Stomach smooth muscle (tissue), 2 donors: ENCODE measurements around the gene ST3GAL6.

Source experiments
- H3K27ac ChIP-seq: one replicate; pipeline ENCODE4 v1.7.0; 2013; ENCODE audit warnings: mild to moderate bottlenecking, low read length, inconsistent platforms
- H3K27me3 ChIP-seq, 2 donors: one replicate each; pipeline ENCODE4 v1.7.0; 2013; ENCODE audit warnings: low read length in 2 of 2; ENCODE audit not compliant: insufficient read depth in 2 of 2, control insufficient read depth in 1 of 2
- H3K36me3 ChIP-seq, 2 donors: one replicate each; pipeline ENCODE4 v1.7.0; 2013; ENCODE audit warnings: low read length in 2 of 2; ENCODE audit not compliant: control insufficient read depth in 2 of 2, insufficient read depth in 2 of 2
- H3K4me1 ChIP-seq: one replicate; pipeline ENCODE4 v1.7.0; 2013; ENCODE audit warnings: low read length; ENCODE audit not compliant: control insufficient read depth, insufficient read depth
- H3K4me3 ChIP-seq, 2 donors: one replicate each; pipeline ENCODE4 v1.7.0; 2013; ENCODE audit warnings: low read length in 2 of 2
- H3K9ac ChIP-seq, 2 donors: one replicate each; pipeline ENCODE4 v1.7.0; 2013; ENCODE audit warnings: low read length in 2 of 2, mild to moderate bottlenecking in 1 of 2
- H3K9me3 ChIP-seq, 2 donors: one replicate each; pipeline ENCODE4 v1.7.0; 2013; ENCODE audit warnings: low read length in 2 of 2; ENCODE audit not compliant: control insufficient read depth in 2 of 2
- donor health status: healthy.
- donor health status: Pancreatic carcinoma.

ST3GAL6 gene

GRCh38 chr3:98759629-98760028 lies 3.5 kb upstream of the ST3GAL6 start:
- no peaks in the 10 kb centered on the region for H3K27me3 ChIP-seq
- H3K9ac ChIP-seq = no peak overlapping the region
- no peaks in the 10 kb centered on the region for H3K4me1 ChIP-seq
- H3K4me3 ChIP-seq = no peak overlapping the region
- H3K36me3 ChIP-seq = no peaks in the 10 kb centered on the region
- no peaks in the 10 kb centered on the region for H3K9me3 ChIP-seq
- no peak overlapping the region for H3K27ac ChIP-seq

- Histone ChIP-seq H3K4me1 (no peaks in the 10 kb centered on the region), H3K27ac (no peak overlapping the region), H3K9ac (no peak overlapping the region), H3K4me3 (no peak overlapping the region), H3K36me3 (no peaks in the 10 kb centered on the region), H3K9me3 (no peaks in the 10 kb centered on the region), H3K27me3 (no peaks in the 10 kb centered on the region)
These were observed 1.4 kb upstream of the ST3GAL6 start for GRCh38 chr3:98761643-98762229.

GRCh38 chr3:98763819-98764418 lies 779 bp downstream of the ST3GAL6 start:
- H3K9ac ChIP-seq = no peak overlapping the region
- H3K4me1 ChIP-seq = no peaks in the 10 kb centered on the region
- no peaks in the 10 kb centered on the region for H3K27me3 ChIP-seq
- H3K9me3 ChIP-seq = no peaks in the 10 kb centered on the region
- H3K4me3 ChIP-seq = no peak overlapping the region
- H3K36me3 ChIP-seq = no peaks in the 10 kb centered on the region
- H3K27ac ChIP-seq = no peak overlapping the region

GRCh38 chr3:98764472-98764884 lies 1.3 kb downstream of the ST3GAL6 start:
- H3K27ac ChIP-seq = no peak overlapping the region
- H3K4me3 ChIP-seq = no peak overlapping the region
- no peaks in the 10 kb centered on the region for H3K4me1 ChIP-seq
- no peak overlapping the region for H3K9ac ChIP-seq
- no peaks in the 10 kb centered on the region for H3K27me3 ChIP-seq
- no peaks in the 10 kb centered on the region for H3K36me3 ChIP-seq
- no peaks in the 10 kb centered on the region for H3K9me3 ChIP-seq

GRCh38 chr3:98765721-98766120 lies 2.6 kb downstream of the ST3GAL6 start:
- no peaks in the 10 kb centered on the region for H3K4me1 ChIP-seq
- H3K9ac ChIP-seq = no peak overlapping the region
- H3K27ac ChIP-seq = no peak overlapping the region
- no peaks in the 10 kb centered on the region for H3K36me3 ChIP-seq
- no peak overlapping the region for H3K4me3 ChIP-seq
- H3K9me3 ChIP-seq = no peaks in the 10 kb centered on the region
- no peaks in the 10 kb centered on the region for H3K27me3 ChIP-seq

- no peaks in the 10 kb centered on the region for H3K4me1 ChIP-seq
- H3K36me3 ChIP-seq = no peaks in the 10 kb centered on the region
- H3K27me3 ChIP-seq = no peaks in the 10 kb centered on the region
- H3K27ac ChIP-seq = no peak overlapping the region
- no peak overlapping the region for H3K4me3 ChIP-seq
- no peak overlapping the region for H3K9ac ChIP-seq
- H3K9me3 ChIP-seq = no peaks in the 10 kb centered on the region
These were observed 3.8 kb downstream of the ST3GAL6 start for GRCh38 chr3:98766924-98767323.

- no peaks in the 10 kb centered on the region for H3K36me3 ChIP-seq
- H3K9ac ChIP-seq = no peak overlapping the region
- H3K4me1 ChIP-seq = no peaks in the 10 kb centered on the region
- no peaks in the 10 kb centered on the region for H3K27me3 ChIP-seq
- no peak overlapping the region for H3K27ac ChIP-seq
- no peaks in the 10 kb centered on the region for H3K9me3 ChIP-seq
- H3K4me3 ChIP-seq = no peak overlapping the region
These were observed 5.8 kb downstream of the ST3GAL6 start for GRCh38 chr3:98768961-98769360.

GRCh38 chr3:98769448-98769847 lies 6.3 kb downstream of the ST3GAL6 start:
- H3K9ac ChIP-seq = no peak overlapping the region
- no peak overlapping the region for H3K27ac ChIP-seq
- H3K36me3 ChIP-seq = no peaks in the 10 kb centered on the region
- H3K27me3 ChIP-seq = no peaks in the 10 kb centered on the region
- no peaks in the 10 kb centered on the region for H3K4me1 ChIP-seq
- no peaks in the 10 kb centered on the region for H3K9me3 ChIP-seq
- H3K4me3 ChIP-seq = no peak overlapping the region

GRCh38 chr3:98770261-98771039 lies 7.3 kb downstream of the ST3GAL6 start:
- Histone ChIP-seq H3K27ac (no peak overlapping the region), H3K9me3 (no peaks in the 10 kb centered on the region), H3K27me3 (no peaks in the 10 kb centered on the region), H3K4me3 (no peak overlapping the region), H3K36me3 (no peaks in the 10 kb centered on the region), H3K4me1 (no peaks in the 10 kb centered on the region), H3K9ac (no peak overlapping the region)

GRCh38 chr3:98772022-98772421 lies 8.9 kb downstream of the ST3GAL6 start:
- H3K9ac ChIP-seq = no peak overlapping the region
- no peak overlapping the region for H3K4me3 ChIP-seq
- H3K27ac ChIP-seq = no peak overlapping the region
- no peaks in the 10 kb centered on the region for H3K4me1 ChIP-seq
- no peaks in the 10 kb centered on the region for H3K36me3 ChIP-seq
- H3K27me3 ChIP-seq = no peaks in the 10 kb centered on the region
- no peaks in the 10 kb centered on the region for H3K9me3 ChIP-seq
